ENCODE data around the gene C19orf25.
"Not testable (repeated sequence)": the region's sequence is repeated elsewhere in the genome, so short reads cannot be mapped to it uniquely, and the experiment has no call there.

DNA sequence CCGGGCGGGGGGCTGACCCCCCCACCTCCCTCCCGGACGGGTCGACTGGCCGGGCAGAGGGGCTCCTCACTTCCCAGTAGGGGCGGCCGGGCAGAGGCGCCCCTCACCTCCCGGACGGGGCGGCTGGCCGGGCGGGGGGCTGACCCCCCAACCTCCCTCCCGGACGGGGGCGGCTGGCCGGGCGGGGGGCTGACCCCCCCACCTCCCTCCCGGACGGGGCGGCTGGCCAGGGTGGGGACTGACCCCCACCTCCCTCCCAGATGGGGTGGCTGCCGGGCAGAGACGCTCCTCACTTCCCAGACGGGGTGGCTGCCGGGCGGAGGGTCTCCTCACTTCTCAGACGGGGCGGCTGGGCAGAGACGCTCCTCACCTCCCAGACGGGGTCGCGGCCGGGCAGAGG is 20.2 kb upstream of the C19orf25 start:
- TF ChIP-seq, protein P1, sequence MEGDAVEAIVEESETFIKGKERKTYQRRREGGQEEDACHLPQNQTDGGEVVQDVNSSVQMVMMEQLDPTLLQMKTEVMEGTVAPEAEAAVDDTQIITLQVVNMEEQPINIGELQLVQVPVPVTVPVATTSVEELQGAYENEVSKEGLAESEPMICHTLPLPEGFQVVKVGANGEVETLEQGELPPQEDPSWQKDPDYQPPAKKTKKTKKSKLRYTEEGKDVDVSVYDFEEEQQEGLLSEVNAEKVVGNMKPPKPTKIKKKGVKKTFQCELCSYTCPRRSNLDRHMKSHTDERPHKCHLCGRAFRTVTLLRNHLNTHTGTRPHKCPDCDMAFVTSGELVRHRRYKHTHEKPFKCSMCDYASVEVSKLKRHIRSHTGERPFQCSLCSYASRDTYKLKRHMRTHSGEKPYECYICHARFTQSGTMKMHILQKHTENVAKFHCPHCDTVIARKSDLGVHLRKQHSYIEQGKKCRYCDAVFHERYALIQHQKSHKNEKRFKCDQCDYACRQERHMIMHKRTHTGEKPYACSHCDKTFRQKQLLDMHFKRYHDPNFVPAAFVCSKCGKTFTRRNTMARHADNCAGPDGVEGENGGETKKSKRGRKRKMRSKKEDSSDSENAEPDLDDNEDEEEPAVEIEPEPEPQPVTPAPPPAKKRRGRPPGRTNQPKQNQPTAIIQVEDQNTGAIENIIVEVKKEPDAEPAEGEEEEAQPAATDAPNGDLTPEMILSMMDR (IDR thresholded peaks at IDR 0.05) = not testable (repeated sequence)
- not testable (repeated sequence) for TF ChIP-seq POLR2A (IDR thresholded peaks at IDR 0.05)

Measured in right lobe of liver (tissue), 4 donors.